ENCODE data around the gene ZNF19. TPM values are rescaled to one million over a fixed set of nuclear protein-coding genes. Genes with fewer than 3 reads are reported as not detected.

ZNF19 gene
- total and polyA plus RNA-seq, 7 experiments from 2014 or later, result 1.7 to 12.9 (median 4.7) TPM

DNA sequence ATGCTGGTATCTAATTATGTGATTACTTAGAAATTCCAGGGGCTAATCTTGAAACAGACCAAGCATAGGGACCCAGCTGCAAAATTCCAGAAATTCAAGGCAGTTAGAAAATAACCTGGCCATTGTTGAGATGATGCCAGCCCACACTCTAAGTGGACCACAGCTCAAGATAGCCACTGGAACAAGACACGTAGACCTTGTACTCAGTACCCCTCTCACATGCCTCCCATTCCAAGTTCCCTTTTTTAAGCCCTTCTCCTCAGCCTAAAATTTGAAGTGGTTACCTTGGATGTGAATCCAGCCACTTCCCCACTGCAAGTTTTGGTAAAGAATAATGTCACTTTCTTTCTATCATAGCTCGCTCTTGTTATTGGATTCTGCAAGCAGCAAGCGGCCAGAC is 4.1 kb upstream of the ZNF19 start:
- no peaks in the 10 kb centered on the region for H3K4me1 Mint-ChIP-seq
- Histone ChIP-seq H3K27ac (ENCODE audit: low read depth, low read length) (no peak overlapping the region), H3K9me3 (ENCODE audit: control insufficient read depth in 2 of 3, low read length in 3 of 3) (no peaks in the 10 kb centered on the region), H3K36me3 (ENCODE audit: control insufficient read depth in 2 of 3, insufficient read depth in 3 of 3, low read length in 3 of 3) (no peaks in the 10 kb centered on the region), H3K4me1 (ENCODE audit: control insufficient read depth in 2 of 2, insufficient read depth in 2 of 2, low read length in 2 of 2) (no peaks in the 10 kb centered on the region), H3K27me3 (ENCODE audit: control insufficient read depth in 2 of 2, insufficient read depth in 2 of 2, low read length in 2 of 2) (no peaks in the 10 kb centered on the region), H3K4me3 (ENCODE audit: low read length) (no peak overlapping the region)
- POLR2A ChIA-PET, result no interaction called here
- ATAC-seq (no peak), DNase-seq (no peak)
- no peak overlapping the region for H3K27ac Mint-ChIP-seq
- no peaks in the 10 kb centered on the region for H3K36me3 Mint-ChIP-seq
- CTCF ChIA-PET, result no interaction called here
- intact Hi-C loops (cut with micrococcal nuclease), result no loop called here
- no peaks in the 10 kb centered on the region for H3K9me3 Mint-ChIP-seq
- peaks cover 0 to 7% (median 0%) of the 10 kb centered on the region in 5 donors for H3K27me3 Mint-ChIP-seq
- H3K4me3 Mint-ChIP-seq, result no peak overlapping the region

DNA sequence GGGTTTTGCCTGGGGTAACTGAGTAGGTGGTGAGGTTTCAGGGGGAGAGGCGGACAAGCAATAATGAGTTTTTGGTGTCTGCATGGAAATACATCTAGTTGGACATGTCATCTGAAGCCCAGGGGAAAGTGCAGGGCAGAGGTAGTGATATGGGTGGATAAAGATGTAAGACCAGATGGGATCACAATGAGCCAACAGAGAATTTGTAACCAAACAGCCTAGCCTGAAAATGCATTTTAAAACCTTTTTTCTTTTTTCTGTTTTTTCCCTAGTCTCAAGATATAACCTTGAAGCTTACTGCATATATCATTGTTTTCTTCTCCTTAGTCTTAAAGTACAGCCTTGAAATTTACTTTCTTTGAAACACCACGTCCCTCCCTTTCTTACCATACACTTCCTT is 3.7 kb upstream of the ZNF19 start:
- intact Hi-C loops (cut with micrococcal nuclease), result no loop called here
- no peak overlapping the region for H3K27ac Mint-ChIP-seq
- no peak for DNase-seq
- peaks cover 0 to 7% (median 0%) of the 10 kb centered on the region in 5 donors for H3K27me3 Mint-ChIP-seq
- POLR2A ChIA-PET, result no interaction called here
- no peaks in the 10 kb centered on the region for H3K36me3 Mint-ChIP-seq
- ATAC-seq, result no peak
- H3K4me3 ChIP-seq (ENCODE audit: low read length), result no peak overlapping the region
- H3K27me3 ChIP-seq (ENCODE audit: control insufficient read depth in 2 of 2, insufficient read depth in 2 of 2, low read length in 2 of 2), result no peaks in the 10 kb centered on the region
- no peaks in the 10 kb centered on the region for H3K4me1 ChIP-seq (ENCODE audit: control insufficient read depth in 2 of 2, insufficient read depth in 2 of 2, low read length in 2 of 2)
- no peaks in the 10 kb centered on the region for H3K9me3 Mint-ChIP-seq
- H3K36me3 ChIP-seq (ENCODE audit: control insufficient read depth in 2 of 3, insufficient read depth in 3 of 3, low read length in 3 of 3), result no peaks in the 10 kb centered on the region
- CTCF ChIA-PET, result no interaction called here
- no peaks in the 10 kb centered on the region for H3K4me1 Mint-ChIP-seq
- H3K27ac ChIP-seq (ENCODE audit: low read depth, low read length), result no peak overlapping the region
- H3K9me3 ChIP-seq (ENCODE audit: control insufficient read depth in 2 of 3, low read length in 3 of 3), result no peaks in the 10 kb centered on the region
- H3K4me3 Mint-ChIP-seq, result no peak overlapping the region

DNA sequence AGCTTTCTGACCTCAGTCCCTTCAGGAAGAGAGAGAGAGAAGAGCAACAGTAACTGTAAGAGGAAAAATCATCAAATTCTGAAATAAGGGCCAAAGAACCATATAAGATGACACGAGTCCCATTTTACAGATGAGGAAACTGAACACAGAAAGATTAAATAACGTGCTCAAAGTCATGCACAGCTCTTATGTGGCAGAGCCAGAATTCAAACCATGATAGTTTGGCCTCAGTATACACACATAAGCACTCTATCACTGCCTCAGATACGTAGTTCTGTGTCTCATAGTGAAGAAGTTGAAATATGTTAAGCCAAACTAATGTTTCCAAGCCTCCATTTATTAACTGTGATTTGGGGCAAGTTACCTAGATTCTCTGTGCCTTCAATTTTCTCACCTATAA is 1.9 kb upstream of the ZNF19 start:
- H3K27me3 ChIP-seq (ENCODE audit: control insufficient read depth in 2 of 2, insufficient read depth in 2 of 2, low read length in 2 of 2), result no peaks in the 10 kb centered on the region
- CTCF ChIA-PET, result no interaction called here
- POLR2A ChIA-PET, result no interaction called here

DNA sequence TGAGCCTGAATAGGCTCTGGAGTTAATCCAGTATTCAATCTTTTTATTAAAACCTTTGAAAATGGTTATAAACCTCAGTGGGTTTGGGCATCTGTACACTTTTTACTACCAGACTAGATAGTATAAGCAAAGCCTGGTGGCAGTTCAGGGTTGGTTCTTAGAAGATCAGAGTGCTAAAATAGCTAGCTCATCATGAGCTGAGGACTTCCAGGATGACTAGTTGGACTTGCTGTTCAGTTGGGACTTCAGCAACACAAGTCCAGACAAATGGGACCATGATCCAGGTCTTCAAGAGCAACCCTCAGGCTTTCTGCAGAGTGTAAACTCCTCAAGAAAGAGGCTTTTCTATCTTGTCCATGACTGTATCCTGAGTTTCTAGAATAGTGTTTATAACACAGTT is 1.2 kb upstream of the ZNF19 start:
- Histone ChIP-seq H3K9me3 (ENCODE audit: control insufficient read depth in 2 of 3, low read length in 3 of 3) (no peaks in the 10 kb centered on the region), H3K27ac (ENCODE audit: low read depth, low read length) (no peak overlapping the region), H3K4me3 (ENCODE audit: low read length) (no peak overlapping the region), H3K27me3 (ENCODE audit: control insufficient read depth in 2 of 2, insufficient read depth in 2 of 2, low read length in 2 of 2) (no peaks in the 10 kb centered on the region), H3K4me1 (ENCODE audit: control insufficient read depth in 2 of 2, insufficient read depth in 2 of 2, low read length in 2 of 2) (no peaks in the 10 kb centered on the region), H3K36me3 (ENCODE audit: control insufficient read depth in 2 of 3, insufficient read depth in 3 of 3, low read length in 3 of 3) (no peaks in the 10 kb centered on the region)
- H3K4me3 Mint-ChIP-seq, result no peak overlapping the region
- intact Hi-C loops (cut with micrococcal nuclease), result no loop called here
- ATAC-seq, result no peak
- H3K4me1 Mint-ChIP-seq, result no peaks in the 10 kb centered on the region
- POLR2A ChIA-PET, result no interaction called here
- no peak overlapping the region for H3K27ac Mint-ChIP-seq
- peaks cover 0 to 11% (median 0%) of the 10 kb centered on the region in 5 donors for H3K27me3 Mint-ChIP-seq
- H3K9me3 Mint-ChIP-seq, result no peaks in the 10 kb centered on the region
- DNase-seq, result no peak
- CTCF ChIA-PET, result interaction anchor here (0.5 kb wide), 1 partner anchor 127 kb away, joined by 3 read pairs; no protein-coding TSS in a partner anchor
- no peaks in the 10 kb centered on the region for H3K36me3 Mint-ChIP-seq

More for the DNA sequence above, 1.9 kb upstream of the ZNF19 start:
- Mint-ChIP-seq H3K9me3 (no peaks in the 10 kb centered on the region), H3K4me1 (no peaks in the 10 kb centered on the region), H3K36me3 (no peaks in the 10 kb centered on the region), H3K4me3 (no peak overlapping the region), H3K27ac (no peak overlapping the region), H3K27me3 (peaks cover 0 to 11% (median 0%) of the 10 kb centered on the region in 5 donors)
- Histone ChIP-seq H3K36me3 (ENCODE audit: control insufficient read depth in 2 of 3, insufficient read depth in 3 of 3, low read length in 3 of 3) (no peaks in the 10 kb centered on the region), H3K4me3 (ENCODE audit: low read length) (no peak overlapping the region), H3K4me1 (ENCODE audit: control insufficient read depth in 2 of 2, insufficient read depth in 2 of 2, low read length in 2 of 2) (no peaks in the 10 kb centered on the region), H3K9me3 (ENCODE audit: control insufficient read depth in 2 of 3, low read length in 3 of 3) (no peaks in the 10 kb centered on the region), H3K27ac (ENCODE audit: low read depth, low read length) (no peak overlapping the region)
- intact Hi-C loops (cut with micrococcal nuclease), result no loop called here
- DNase-seq, result no peak
- no peak for ATAC-seq

DNA sequence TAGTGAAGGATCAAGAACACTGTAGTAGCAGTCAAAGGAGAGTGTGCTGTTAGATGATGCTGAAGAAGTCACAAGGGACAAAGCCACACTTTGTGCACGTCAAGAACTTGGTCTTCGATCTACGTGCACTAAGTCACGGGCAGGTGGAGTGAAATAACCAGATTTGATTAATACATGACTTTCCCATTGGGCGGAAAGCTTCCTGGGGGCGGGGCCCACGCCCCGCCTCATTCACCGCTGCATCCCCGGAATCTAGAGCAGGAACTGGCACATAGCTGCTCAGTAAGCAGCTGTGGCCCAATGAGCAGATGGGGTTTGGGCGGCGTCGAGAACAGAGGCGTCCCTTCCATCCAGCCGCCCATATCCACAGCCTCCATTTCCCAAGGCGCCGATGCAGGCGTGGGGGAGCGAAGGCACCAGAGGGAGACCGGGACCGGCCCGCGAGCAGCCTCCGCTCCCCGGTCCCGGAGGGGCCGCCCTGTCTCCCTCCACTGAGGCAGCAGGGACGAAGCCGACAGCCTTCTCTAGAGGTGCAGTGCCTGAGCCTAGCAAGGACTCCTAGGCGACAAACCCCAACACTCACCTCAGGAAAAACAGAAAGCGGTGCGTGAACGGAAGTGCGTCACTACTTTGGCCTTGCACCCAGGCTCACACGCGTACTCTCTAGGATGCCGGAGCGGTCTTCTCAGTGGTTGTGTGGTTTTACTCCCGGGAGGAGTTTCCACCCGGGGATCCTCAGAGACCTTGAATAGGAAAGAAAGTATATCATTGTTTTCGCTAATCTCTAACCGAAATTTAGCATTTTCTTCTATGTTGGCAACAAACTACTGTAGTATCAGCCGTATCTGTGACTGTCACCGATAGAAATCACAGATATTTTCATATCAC is 4.9 kb downstream of the ZNF19 start:
- no peaks in the 10 kb centered on the region for H3K36me3 Mint-ChIP-seq
- peak overlapping the region; percentile 82 to 95 (median 91) for H3K4me3 Mint-ChIP-seq
- peaks cover 0 to 4% (median 0%) of the 10 kb centered on the region in 5 donors for H3K27me3 Mint-ChIP-seq
- POLR2A ChIA-PET, result interaction anchor here (1.0 to 2.9 kb wide), 3 partner anchors 22 to 81 kb away, joined by 3 to 36 read pairs (median 5); partner anchors contain the start of gene ZNF23
- H3K4me1 ChIP-seq (ENCODE audit: control insufficient read depth in 2 of 2, insufficient read depth in 2 of 2, low read length in 2 of 2), result peaks cover 7 to 10% of the 10 kb centered on the region in 2 donors
- peak overlapping the region; percentile 92 for H3K27ac ChIP-seq (ENCODE audit: low read depth, low read length)
- peak overlapping the region; percentile 89 for H3K4me3 ChIP-seq (ENCODE audit: low read length)
- H3K27me3 ChIP-seq (ENCODE audit: control insufficient read depth in 2 of 2, insufficient read depth in 2 of 2, low read length in 2 of 2), result no peaks in the 10 kb centered on the region
- CTCF ChIA-PET, result interaction anchor here (0.6 to 1.4 kb wide), 3 partner anchors 16 to 951 kb away, joined by 3 to 7 read pairs (median 4); partner anchors contain the start of gene ZNF23
- peaks cover 13 to 23% (median 17%) of the 10 kb centered on the region in 7 donors for H3K4me1 Mint-ChIP-seq
- intact Hi-C loops (cut with micrococcal nuclease), result loop anchor here (1.0 to 5.0 kb wide), 11 partner anchors 17 to 682 kb away; partner anchors contain the start of genes CMTR2 (in 2 of the 2), ZNF23 (in 2 of the 2), DHODH (in 1 of the 2) and DHX38 (in 1 of the 2)
- no peaks in the 10 kb centered on the region for H3K9me3 ChIP-seq (ENCODE audit: control insufficient read depth in 2 of 3, low read length in 3 of 3)
- peaks cover 0 to 1% (median 0%) of the 10 kb centered on the region in 11 donors for H3K9me3 Mint-ChIP-seq
- H3K27ac Mint-ChIP-seq, result peak overlapping the region; percentile 85 to 97 (median 96)
- ATAC-seq (peak; percentile 91), DNase-seq (peak; percentile 57 to 90 (median 86))
- no peaks in the 10 kb centered on the region for H3K36me3 ChIP-seq (ENCODE audit: control insufficient read depth in 2 of 3, insufficient read depth in 3 of 3, low read length in 3 of 3)

DNA sequence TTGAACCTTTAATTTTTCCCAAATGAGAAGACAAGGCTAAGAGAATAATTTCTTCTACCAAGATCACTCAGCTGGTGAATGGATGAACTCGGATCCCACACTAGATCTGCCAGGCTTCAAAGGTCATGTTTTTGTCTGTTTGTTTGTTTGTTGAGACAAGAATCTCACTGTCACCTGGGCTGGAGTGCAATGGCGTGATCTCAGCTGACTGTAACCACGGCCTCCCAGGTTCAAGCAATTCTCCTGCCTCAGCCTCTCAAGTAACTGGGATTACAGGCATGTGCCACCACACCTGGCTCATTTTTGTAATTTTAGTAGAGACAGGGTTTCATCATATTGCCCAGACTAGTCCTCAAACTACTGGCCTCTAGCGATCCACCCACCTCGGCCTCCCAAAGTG is 6.6 kb downstream of the ZNF19 start:
- Mint-ChIP-seq H3K27me3 (peaks cover 0 to 4% (median 0%) of the 10 kb centered on the region in 5 donors), H3K4me1 (peaks cover 13 to 23% (median 17%) of the 10 kb centered on the region in 7 donors), H3K36me3 (peaks cover 0 to 11% (median 8%) of the 10 kb centered on the region in 5 donors), H3K4me3 (peak overlapping the region in 1 of 10 donors; percentile 17), H3K27ac (peak overlapping the region in 5 of 9 donors; percentile 44 to 97 (median 71)), H3K9me3 (peaks cover 0 to 1% (median 0%) of the 10 kb centered on the region in 11 donors)
- Histone ChIP-seq H3K36me3 (ENCODE audit: control insufficient read depth in 2 of 3, insufficient read depth in 3 of 3, low read length in 3 of 3) (peaks cover 0 to 9% (median 0%) of the 10 kb centered on the region in 3 experiments), H3K9me3 (ENCODE audit: control insufficient read depth in 2 of 3, low read length in 3 of 3) (no peaks in the 10 kb centered on the region), H3K4me1 (ENCODE audit: control insufficient read depth in 2 of 2, insufficient read depth in 2 of 2, low read length in 2 of 2) (peaks cover 7 to 10% of the 10 kb centered on the region in 2 donors), H3K4me3 (ENCODE audit: low read length) (no peak overlapping the region), H3K27ac (ENCODE audit: low read depth, low read length) (no peak overlapping the region), H3K27me3 (ENCODE audit: control insufficient read depth in 2 of 2, insufficient read depth in 2 of 2, low read length in 2 of 2) (no peaks in the 10 kb centered on the region)
- intact Hi-C loops (cut with micrococcal nuclease), result loop anchor here in 1 of 2 donors (5.0 kb wide), 1 partner anchor 680 kb away; the partner anchor contains the start of gene VAC14
- no peak for ATAC-seq
- DNase-seq, result no peak
- CTCF ChIA-PET, result interaction anchor here (0.7 kb wide), 1 partner anchor 17 kb away, joined by 3 read pairs; no protein-coding TSS in a partner anchor
- POLR2A ChIA-PET, result interaction anchor here (2.9 kb wide), 1 partner anchor 20 kb away, joined by 36 read pairs; the partner anchor contains the start of gene ZNF23
